Caco-2 (cell line): ENCODE measurements around the gene NTNG2. TPM values are rescaled to one million over a fixed set of nuclear protein-coding genes. Genes with fewer than 3 reads are reported as not detected.

Source experiments
- BruUV-seq: library from RNA; stranded (reverse); fragments of 400-500 nt; replicated peaks from 2 replicates; lab custom pipeline; 2021; lab: Mats Ljungman, UMichigan
- CTCF ChIA-PET: fragments of 300-600 bp; sonication (Branson Sonifier 250); formaldehyde crosslinking; loops from one replicate; lab custom pipeline; 2022; ENCODE audit warnings: antibody characterized with exemption; lab: Charles Lee
- POLR2A ChIA-PET: fragments of 300-600 bp; sonication (Branson Sonifier 250); formaldehyde crosslinking; loops from one replicate; lab custom pipeline; 2022; ENCODE audit warnings: antibody characterized with exemption; lab: Charles Lee
- DNase-seq, 2 experiments: peaks; one replicate each; pipeline versions ENCODE4 v3.0.0 to v3.0.0-alpha.2; 2020 to 2022
- H3K27me3 ChIP-seq: replicated peaks from 2 replicates; pipeline ENCODE4 v1.6.0; 2011; ENCODE audit warnings: low read length; ENCODE audit not compliant: control insufficient read depth, insufficient read depth
- H3K36me3 ChIP-seq: 2 replicates; pipeline ENCODE4 v1.5.1; 2011; ENCODE audit warnings: low read length; ENCODE audit not compliant: control insufficient read depth, insufficient read depth
- H3K4me1 ChIP-seq: fragments of 250-450 bp; sonication (Bioruptor Pico); 2 replicates; pipeline ENCODE4 v1.5.1; 2020; ENCODE audit warnings: mild to moderate bottlenecking
- H3K4me3 ChIP-seq: 2 replicates; pipeline ENCODE4 v1.5.1; 2011; ENCODE audit warnings: low read depth, mild to moderate bottlenecking, control low read depth, low read length
- H3K9me3 ChIP-seq: fragments of 250-450 bp; sonication (Bioruptor Pico); 2 replicates; pipeline ENCODE4 v1.5.1; 2020; ENCODE audit warnings: mild to moderate bottlenecking, moderate library complexity
- H3K27ac Mint-ChIP-seq: one replicate; pipeline ENCODE4 v1.8.0; 2022; ENCODE audit warnings: mixed read lengths; ENCODE audit not compliant: unreplicated experiment
- H3K27me3 Mint-ChIP-seq: one replicate; pipeline ENCODE4 v1.8.0; 2022; ENCODE audit warnings: mixed read lengths; ENCODE audit not compliant: insufficient read depth, unreplicated experiment
- H3K36me3 Mint-ChIP-seq: one replicate; pipeline ENCODE4 v1.8.0; 2022; ENCODE audit warnings: mild to moderate bottlenecking, mixed read lengths; ENCODE audit not compliant: insufficient read depth, unreplicated experiment
- H3K4me1 Mint-ChIP-seq: one replicate; pipeline ENCODE4 v1.8.0; 2022; ENCODE audit warnings: low read depth, mixed read lengths; ENCODE audit not compliant: unreplicated experiment
- H3K4me3 Mint-ChIP-seq: one replicate; pipeline ENCODE4 v1.8.0; 2022; ENCODE audit warnings: mild to moderate bottlenecking, moderate library complexity, mixed read lengths; ENCODE audit not compliant: unreplicated experiment
- H3K9me3 Mint-ChIP-seq: one replicate; pipeline ENCODE4 v1.8.0; 2022; ENCODE audit warnings: mixed read lengths; ENCODE audit not compliant: unreplicated experiment
- intact Hi-C: fragments of 100-400 bp; cut with micrococcal nuclease; formaldehyde crosslinking; loops from one replicate; pipeline ENCODE4 v1.10.0; 2022; ENCODE audit not compliant: unreplicated experiment
- total RNA-seq: library from RNA; stranded (reverse); gene quantifications from 2 replicates; pipeline ENCODE4 v1.2.3, GENCODE V29; 2022
- TF ChIP-seq, protein P1 (sequence below), 2 experiments: fragments of 200-600 bp in 1 of 2; IDR thresholded peaks; 1 replicate in 1 of 2; 2 replicates in 1 of 2; pipeline versions ENCODE4 v1.5.1 to v1.8.0; 2011 to 2022; ENCODE audit warnings: antibody characterized with exemption in 1 of 2, control low read depth in 1 of 2, inconsistent platforms in 1 of 2, low read depth in 1 of 2, low read length in 1 of 2, mild to moderate bottlenecking in 1 of 2, moderate library complexity in 1 of 2; ENCODE audit not compliant: insufficient read depth in 1 of 2, severe bottlenecking in 1 of 2, unreplicated experiment in 1 of 2

The NTNG2 gene
- total RNA-seq, 1 experiment from 2014 or later: not detected

DNA sequence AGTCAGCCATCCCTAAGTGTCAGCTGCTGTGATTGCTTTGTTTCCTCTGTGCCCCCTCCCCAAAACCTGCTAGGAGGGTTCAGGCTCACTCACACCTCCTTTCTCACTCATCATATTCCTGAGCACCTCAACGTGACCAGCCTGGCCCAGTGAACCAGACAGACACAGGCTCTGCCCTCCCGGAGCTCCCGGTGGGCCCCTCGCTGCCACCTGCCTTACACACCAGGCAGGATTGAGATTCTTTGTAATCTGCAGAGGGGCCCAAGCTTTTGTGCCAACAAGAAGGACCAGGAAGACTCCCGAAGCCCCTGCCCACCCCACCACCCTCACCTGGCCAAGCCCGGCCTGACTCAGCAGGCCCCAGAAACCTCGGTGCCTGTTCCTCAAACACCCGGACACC lies 87.8 kb downstream of the NTNG2 start:
- Histone ChIP-seq H3K36me3 (no peaks in the 10 kb centered on the region), H3K4me3 (no peak overlapping the region), H3K4me1 (no peaks in the 10 kb centered on the region), H3K27me3 (no peaks in the 10 kb centered on the region), H3K9me3 (peaks cover 6% of the 10 kb centered on the region; the same call in 1 of the 2 replicates)
- TF ChIP-seq, protein P1, sequence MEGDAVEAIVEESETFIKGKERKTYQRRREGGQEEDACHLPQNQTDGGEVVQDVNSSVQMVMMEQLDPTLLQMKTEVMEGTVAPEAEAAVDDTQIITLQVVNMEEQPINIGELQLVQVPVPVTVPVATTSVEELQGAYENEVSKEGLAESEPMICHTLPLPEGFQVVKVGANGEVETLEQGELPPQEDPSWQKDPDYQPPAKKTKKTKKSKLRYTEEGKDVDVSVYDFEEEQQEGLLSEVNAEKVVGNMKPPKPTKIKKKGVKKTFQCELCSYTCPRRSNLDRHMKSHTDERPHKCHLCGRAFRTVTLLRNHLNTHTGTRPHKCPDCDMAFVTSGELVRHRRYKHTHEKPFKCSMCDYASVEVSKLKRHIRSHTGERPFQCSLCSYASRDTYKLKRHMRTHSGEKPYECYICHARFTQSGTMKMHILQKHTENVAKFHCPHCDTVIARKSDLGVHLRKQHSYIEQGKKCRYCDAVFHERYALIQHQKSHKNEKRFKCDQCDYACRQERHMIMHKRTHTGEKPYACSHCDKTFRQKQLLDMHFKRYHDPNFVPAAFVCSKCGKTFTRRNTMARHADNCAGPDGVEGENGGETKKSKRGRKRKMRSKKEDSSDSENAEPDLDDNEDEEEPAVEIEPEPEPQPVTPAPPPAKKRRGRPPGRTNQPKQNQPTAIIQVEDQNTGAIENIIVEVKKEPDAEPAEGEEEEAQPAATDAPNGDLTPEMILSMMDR (IDR thresholded peaks at IDR 0.05; ENCODE audit: insufficient read depth in 1 of 2, low read depth in 1 of 2, low read length in 1 of 2, severe bottlenecking in 1 of 2, unreplicated experiment in 1 of 2): no peak
- ChIA-PET CTCF (no interaction called here), POLR2A (no interaction called here)
- no peaks in the 10 kb centered on the region for H3K4me1 Mint-ChIP-seq
- no peaks in the 10 kb centered on the region for H3K27me3 Mint-ChIP-seq
- no peaks in the 10 kb centered on the region for H3K9me3 Mint-ChIP-seq
- no peaks in the 10 kb centered on the region for H3K36me3 Mint-ChIP-seq
- no peak for DNase-seq
- intact Hi-C loops: loop anchor here (5.0 kb wide), 1 partner anchor 487 kb away; no protein-coding TSS in a partner anchor
- BruUV-seq: no TSS peak
- H3K27ac Mint-ChIP-seq: no peak overlapping the region
- H3K4me3 Mint-ChIP-seq: no peak overlapping the region

- Mint-ChIP-seq H3K9me3 (no peaks in the 10 kb centered on the region), H3K36me3 (no peaks in the 10 kb centered on the region), H3K27me3 (no peaks in the 10 kb centered on the region), H3K27ac (no peak overlapping the region), H3K4me3 (no peak overlapping the region), H3K4me1 (no peaks in the 10 kb centered on the region)
- Histone ChIP-seq H3K4me1 (no peaks in the 10 kb centered on the region), H3K36me3 (no peaks in the 10 kb centered on the region), H3K4me3 (no peak overlapping the region), H3K27me3 (no peaks in the 10 kb centered on the region), H3K9me3 (peaks cover 6% of the 10 kb centered on the region; the same call in 1 of the 2 replicates)
- DNase-seq: peak in 1 of 2 experiments; percentile 14
- CTCF ChIA-PET: no interaction called here
- no TSS peak for BruUV-seq
- POLR2A ChIA-PET: interaction anchor here (0.5 kb wide), 1 partner anchor 118 kb away, joined by 3 read pairs; no protein-coding TSS in a partner anchor
- intact Hi-C loops: loop anchor here (5.0 kb wide), 1 partner anchor 488 kb away; no protein-coding TSS in a partner anchor
- TF ChIP-seq, protein P1 (IDR thresholded peaks at IDR 0.05; ENCODE audit: insufficient read depth in 1 of 2, low read depth in 1 of 2, low read length in 1 of 2, severe bottlenecking in 1 of 2, unreplicated experiment in 1 of 2): no peak
These were observed 88.7 kb downstream of the NTNG2 start for GRCh38 chr9:132250324-132251262.

DNA sequence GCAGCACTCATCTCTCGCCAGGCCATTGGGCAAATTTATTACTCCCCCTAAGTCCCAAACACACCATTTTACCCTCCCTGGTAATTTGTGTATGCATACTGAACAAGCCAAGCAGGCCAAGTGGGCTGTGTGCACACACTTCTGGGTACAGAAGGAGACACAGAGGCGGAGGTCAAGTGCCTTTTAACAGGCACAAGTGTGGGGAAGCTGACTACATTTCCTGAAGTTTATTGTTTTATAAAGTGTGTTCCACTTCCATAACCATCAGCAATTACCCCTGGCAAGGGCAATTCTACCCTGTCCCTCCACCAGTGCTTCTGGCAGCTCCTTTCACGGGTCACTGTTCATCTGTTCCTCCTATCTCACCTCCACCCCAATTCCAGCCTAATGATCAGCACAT lies 99.0 kb downstream of the NTNG2 start:
- intact Hi-C loops: no loop called here
- Mint-ChIP-seq H3K36me3 (peaks cover 42% of the 10 kb centered on the region), H3K27me3 (no peaks in the 10 kb centered on the region)

More for the DNA sequence above, 99.0 kb downstream of the NTNG2 start:
- no peaks in the 10 kb centered on the region for H3K9me3 ChIP-seq
- H3K4me3 Mint-ChIP-seq: no peak overlapping the region
- TF ChIP-seq, protein P1 (IDR thresholded peaks at IDR 0.05; ENCODE audit: insufficient read depth in 1 of 2, low read depth in 1 of 2, low read length in 1 of 2, severe bottlenecking in 1 of 2, unreplicated experiment in 1 of 2): no peak
- H3K4me1 Mint-ChIP-seq: no peaks in the 10 kb centered on the region
- H3K4me3 ChIP-seq: no peak overlapping the region
- POLR2A ChIA-PET: no interaction called here
- BruUV-seq: no TSS peak
- no peaks in the 10 kb centered on the region for H3K27me3 ChIP-seq
- H3K36me3 ChIP-seq: peaks cover 1% of the 10 kb centered on the region
- no peaks in the 10 kb centered on the region for H3K9me3 Mint-ChIP-seq
- no peak overlapping the region for H3K27ac Mint-ChIP-seq
- CTCF ChIA-PET: no interaction called here
- H3K4me1 ChIP-seq: no peaks in the 10 kb centered on the region
- DNase-seq: no peak
